AG10803 (cell line): ENCODE data around the gene GFRA1.
A peak's percentile ranks its signal among the peaks of the same experiment; 100 is the strongest.

Experiments
- DNase-seq: peaks from one replicate; pipeline ENCODE4 v3.0.0; 2010; ENCODE audit warnings: low read depth
- H3K4me3 ChIP-seq: 2 replicates; pipeline ENCODE4 v1.5.1; 2011; ENCODE audit warnings: mild to moderate bottlenecking, low read length, control low read depth
- CTCF ChIP-seq: conservative IDR thresholded peaks from 2 replicates; pipeline ENCODE4 v1.5.1; 2011; ENCODE audit warnings: mild to moderate bottlenecking, low read length, control low read depth, inconsistent platforms

Gene GFRA1

DNA sequence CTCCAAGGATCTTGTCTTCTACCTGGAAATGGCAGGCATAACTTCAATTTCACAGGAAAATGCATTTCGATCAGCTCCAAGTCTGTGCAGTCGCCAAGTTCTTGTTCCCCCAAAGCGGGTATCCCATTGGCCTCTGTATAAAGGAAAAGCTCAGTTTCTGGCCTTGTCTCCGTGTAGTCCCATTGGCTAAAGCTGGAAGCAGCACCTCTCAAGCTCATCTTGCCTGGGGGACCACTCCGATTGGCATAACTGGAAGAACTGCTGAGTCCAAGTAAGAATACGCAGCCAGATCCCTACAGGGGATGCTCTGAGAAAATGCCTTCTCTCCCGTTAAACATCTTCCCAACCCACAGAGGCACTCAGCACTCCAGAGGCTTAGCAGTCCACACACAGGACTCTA lies 205.2 kb downstream of the GFRA1 start:
- no peak overlapping the region for H3K4me3 ChIP-seq
- TF ChIP-seq CTCF: no peak
- no peak for DNase-seq

DNA sequence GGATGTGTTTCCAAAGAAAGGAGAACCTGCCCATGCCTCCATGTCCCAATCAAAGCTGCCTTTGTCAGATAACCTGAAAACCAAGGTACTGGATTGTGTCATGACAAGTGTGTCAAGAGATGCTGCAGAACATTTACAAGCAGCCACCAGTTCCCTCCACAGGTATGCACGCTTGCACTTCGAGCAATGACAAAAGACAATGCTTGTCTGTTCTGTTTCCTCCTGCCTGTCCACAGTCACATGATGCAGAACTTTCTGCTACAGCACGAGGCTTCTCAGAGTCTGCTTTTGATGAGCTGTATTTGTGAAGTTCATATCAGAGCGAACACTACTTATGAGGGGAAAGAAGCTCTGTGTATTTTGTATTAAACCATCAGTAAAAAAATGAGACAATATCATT lies 209.9 kb downstream of the GFRA1 start:
- DNase-seq: no peak
- TF ChIP-seq CTCF: no peak
- H3K4me3 ChIP-seq: no peak overlapping the region

DNA sequence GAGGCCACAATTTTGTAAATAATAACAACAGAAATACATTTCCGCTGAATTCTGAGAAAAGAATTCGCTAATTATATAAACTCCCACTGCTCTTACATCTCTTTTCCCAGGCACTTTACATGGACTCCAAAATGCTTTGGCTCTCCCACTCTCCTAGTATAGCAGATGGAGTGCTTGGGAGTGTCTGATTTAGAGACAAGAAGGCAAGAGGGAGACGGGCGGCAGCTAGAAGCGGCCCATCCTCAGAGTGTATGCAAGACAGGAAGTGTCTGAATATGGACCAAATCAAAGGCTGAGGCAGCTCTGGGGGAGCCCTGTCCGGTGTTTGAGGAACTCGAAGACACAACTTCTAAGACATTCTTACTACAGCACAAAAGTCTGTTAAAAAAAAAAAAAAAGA lies 212.1 kb downstream of the GFRA1 start:
- no peak for TF ChIP-seq CTCF
- DNase-seq: no peak
- H3K4me3 ChIP-seq: no peak overlapping the region

GRCh38 chr10:116059320-116059719 lies 213.7 kb downstream of the GFRA1 start:
- TF ChIP-seq CTCF: no peak
- no peak overlapping the region for H3K4me3 ChIP-seq
- no peak for DNase-seq

GRCh38 chr10:116056445-116057293 lies 216.3 kb downstream of the GFRA1 start:
- DNase-seq: peak; percentile 44
- TF ChIP-seq CTCF: no peak
- no peak overlapping the region for H3K4me3 ChIP-seq

DNA sequence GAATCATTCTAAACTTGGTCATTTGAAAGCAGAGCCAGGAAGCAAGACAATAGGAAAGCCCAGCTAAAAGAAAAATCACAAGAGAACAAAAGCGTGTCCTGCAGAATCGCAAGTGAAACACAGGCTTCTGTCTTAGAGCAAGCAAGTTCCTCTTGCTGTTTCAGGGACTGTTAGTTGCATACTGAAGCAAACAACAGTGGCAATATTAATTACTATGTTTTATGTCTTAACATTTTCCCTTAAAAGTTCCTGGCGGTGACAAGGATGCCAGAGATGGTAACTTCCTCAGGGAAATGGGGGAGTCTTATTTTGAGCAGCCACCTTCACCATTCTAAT lies 217.1 kb downstream of the GFRA1 start:
- H3K4me3 ChIP-seq: no peak overlapping the region
- DNase-seq: no peak
- TF ChIP-seq CTCF: no peak

GRCh38 chr10:116055252-116055916 lies 217.6 kb downstream of the GFRA1 start:
- DNase-seq: no peak
- TF ChIP-seq CTCF: no peak
- H3K4me3 ChIP-seq: no peak overlapping the region
